WERI-Rb-1 (cell line): ENCODE data around the gene NBL1.

Source experiments
- DNase-seq: peaks from one replicate; pipeline ENCODE4 v3.0.0-alpha.2; 2020
- H3K27ac ChIP-seq: fragments of 250-450 bp; sonication (Bioruptor Pico); 2 replicates; pipeline ENCODE4 v1.5.1; 2020; ENCODE audit warnings: mild to moderate bottlenecking, moderate library complexity
- H3K27me3 ChIP-seq: fragments of 250-450 bp; sonication (Bioruptor Pico); 2 replicates; pipeline ENCODE4 v1.5.1; 2021; ENCODE audit warnings: mild to moderate bottlenecking, low read depth, moderate library complexity; ENCODE audit not compliant: insufficient read depth, severe bottlenecking
- H3K36me3 ChIP-seq: fragments of 250-450 bp; sonication (Bioruptor Pico); 2 replicates; pipeline ENCODE4 v1.5.1; 2020; ENCODE audit warnings: mild to moderate bottlenecking, moderate library complexity
- H3K4me3 ChIP-seq: 2 replicates; pipeline ENCODE4 v1.5.1; 2011; ENCODE audit warnings: low read depth, mild to moderate bottlenecking, control low read depth, low read length
- H3K9me3 ChIP-seq: fragments of 250-450 bp; sonication (Bioruptor Pico); 2 replicates; pipeline ENCODE4 v1.5.1; 2021; ENCODE audit warnings: mild to moderate bottlenecking, moderate library complexity; ENCODE audit not compliant: severe bottlenecking
- TF ChIP-seq, protein P1 (sequence below): IDR thresholded peaks from 2 replicates; pipeline ENCODE4 v1.5.1; 2011; ENCODE audit warnings: low read depth, mild to moderate bottlenecking, control low read depth, inconsistent platforms, low read length

Gene NBL1

GRCh38 chr1:19656134-19656779, 12.1 kb downstream of the NBL1 start:
- no peaks in the 10 kb centered on the region for H3K9me3 ChIP-seq
- H3K27ac ChIP-seq, result no peak overlapping the region
- DNase-seq, result no peak
- TF ChIP-seq, protein P1, sequence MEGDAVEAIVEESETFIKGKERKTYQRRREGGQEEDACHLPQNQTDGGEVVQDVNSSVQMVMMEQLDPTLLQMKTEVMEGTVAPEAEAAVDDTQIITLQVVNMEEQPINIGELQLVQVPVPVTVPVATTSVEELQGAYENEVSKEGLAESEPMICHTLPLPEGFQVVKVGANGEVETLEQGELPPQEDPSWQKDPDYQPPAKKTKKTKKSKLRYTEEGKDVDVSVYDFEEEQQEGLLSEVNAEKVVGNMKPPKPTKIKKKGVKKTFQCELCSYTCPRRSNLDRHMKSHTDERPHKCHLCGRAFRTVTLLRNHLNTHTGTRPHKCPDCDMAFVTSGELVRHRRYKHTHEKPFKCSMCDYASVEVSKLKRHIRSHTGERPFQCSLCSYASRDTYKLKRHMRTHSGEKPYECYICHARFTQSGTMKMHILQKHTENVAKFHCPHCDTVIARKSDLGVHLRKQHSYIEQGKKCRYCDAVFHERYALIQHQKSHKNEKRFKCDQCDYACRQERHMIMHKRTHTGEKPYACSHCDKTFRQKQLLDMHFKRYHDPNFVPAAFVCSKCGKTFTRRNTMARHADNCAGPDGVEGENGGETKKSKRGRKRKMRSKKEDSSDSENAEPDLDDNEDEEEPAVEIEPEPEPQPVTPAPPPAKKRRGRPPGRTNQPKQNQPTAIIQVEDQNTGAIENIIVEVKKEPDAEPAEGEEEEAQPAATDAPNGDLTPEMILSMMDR, result no peak
- H3K36me3 ChIP-seq, result no peaks in the 10 kb centered on the region
- H3K27me3 ChIP-seq, result no peaks in the 10 kb centered on the region
- no peak overlapping the region for H3K4me3 ChIP-seq

DNA sequence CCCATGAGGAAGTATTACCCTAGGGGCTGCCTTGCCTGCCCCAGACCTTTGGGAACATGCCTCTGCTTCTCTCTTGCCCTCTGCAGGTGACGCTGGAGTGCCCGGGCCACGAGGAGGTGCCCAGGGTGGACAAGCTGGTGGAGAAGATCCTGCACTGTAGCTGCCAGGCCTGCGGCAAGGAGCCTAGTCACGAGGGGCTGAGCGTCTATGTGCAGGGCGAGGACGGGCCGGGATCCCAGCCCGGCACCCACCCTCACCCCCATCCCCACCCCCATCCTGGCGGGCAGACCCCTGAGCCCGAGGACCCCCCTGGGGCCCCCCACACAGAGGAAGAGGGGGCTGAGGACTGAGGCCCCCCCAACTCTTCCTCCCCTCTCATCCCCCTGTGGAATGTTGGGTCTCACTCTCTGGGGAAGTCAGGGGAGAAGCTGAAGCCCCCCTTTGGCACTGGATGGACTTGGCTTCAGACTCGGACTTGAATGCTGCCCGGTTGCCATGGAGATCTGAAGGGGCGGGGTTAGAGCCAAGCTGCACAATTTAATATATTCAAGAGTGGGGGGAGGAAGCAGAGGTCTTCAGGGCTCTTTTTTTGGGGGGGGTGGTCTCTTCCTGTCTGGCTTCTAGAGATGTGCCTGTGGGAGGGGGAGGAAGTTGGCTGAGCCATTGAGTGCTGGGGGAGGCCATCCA, 12.8 kb downstream of the NBL1 start:
- Histone ChIP-seq H3K27ac (no peak overlapping the region), H3K36me3 (no peaks in the 10 kb centered on the region), H3K27me3 (no peaks in the 10 kb centered on the region), H3K4me3 (no peak overlapping the region), H3K9me3 (no peaks in the 10 kb centered on the region)
- DNase-seq, result no peak
- TF ChIP-seq, protein P1, result no peak

GRCh38 chr1:19657511-19657910, 13.4 kb downstream of the NBL1 start:
- no peaks in the 10 kb centered on the region for H3K9me3 ChIP-seq
- H3K4me3 ChIP-seq, result no peak overlapping the region
- no peak overlapping the region for H3K27ac ChIP-seq
- no peaks in the 10 kb centered on the region for H3K27me3 ChIP-seq
- TF ChIP-seq, protein P1, result no peak
- DNase-seq, result no peak
- H3K36me3 ChIP-seq, result no peaks in the 10 kb centered on the region

- Histone ChIP-seq H3K4me3 (no peak overlapping the region), H3K27me3 (no peaks in the 10 kb centered on the region), H3K36me3 (no peaks in the 10 kb centered on the region), H3K9me3 (no peaks in the 10 kb centered on the region), H3K27ac (no peak overlapping the region)
- DNase-seq, result no peak
- TF ChIP-seq, protein P1, result no peak
Observed at GRCh38 chr1:19658186-19658585, 14.1 kb downstream of the NBL1 start.

DNA sequence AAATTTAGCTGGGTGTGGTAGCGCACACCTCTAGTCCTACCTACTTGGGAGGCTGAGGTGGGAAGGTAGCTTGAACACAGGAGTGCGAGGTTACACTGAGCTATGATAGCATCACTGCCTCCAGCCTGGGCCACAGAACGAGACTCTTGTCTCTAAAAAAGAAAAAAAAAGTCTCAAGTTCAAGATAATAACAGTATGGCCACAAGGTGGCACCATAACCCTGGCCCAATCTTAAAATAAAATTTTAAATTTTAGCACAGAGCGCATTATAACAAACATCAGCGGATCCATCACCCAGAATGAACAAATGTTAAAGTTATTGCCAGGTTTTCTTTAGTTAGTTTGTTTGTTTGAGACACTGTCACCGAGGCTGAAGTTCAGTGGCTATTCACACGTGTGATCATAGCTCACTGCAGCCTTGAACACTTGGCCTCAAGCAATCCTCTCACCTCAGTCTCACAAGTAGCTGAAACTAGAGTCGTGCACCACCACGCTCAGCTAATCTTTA, 17.7 kb downstream of the NBL1 start:
- Histone ChIP-seq H3K4me3 (no peak overlapping the region), H3K9me3 (no peaks in the 10 kb centered on the region), H3K27ac (no peak overlapping the region), H3K27me3 (no peaks in the 10 kb centered on the region), H3K36me3 (no peaks in the 10 kb centered on the region)
- no peak for DNase-seq
- TF ChIP-seq, protein P1, result peak; percentile 34; the same call in 1 of the 2 replicates
